HG03378 (cell line): ENCODE measurements around the gene SLC13A2.
"Not testable (repeated sequence)": the region's sequence is repeated elsewhere in the genome, so short reads cannot be mapped to it uniquely, and the experiment has no call there.

Experiments
- ATAC-seq: cut with Tn5 transposase; IDR thresholded peaks from one replicate; pipeline ENCODE4 v1.9.1; 2021; ENCODE audit warnings: mild to moderate bottlenecking, moderate library complexity; ENCODE audit not compliant: unreplicated experiment

The SLC13A2 gene

DNA sequence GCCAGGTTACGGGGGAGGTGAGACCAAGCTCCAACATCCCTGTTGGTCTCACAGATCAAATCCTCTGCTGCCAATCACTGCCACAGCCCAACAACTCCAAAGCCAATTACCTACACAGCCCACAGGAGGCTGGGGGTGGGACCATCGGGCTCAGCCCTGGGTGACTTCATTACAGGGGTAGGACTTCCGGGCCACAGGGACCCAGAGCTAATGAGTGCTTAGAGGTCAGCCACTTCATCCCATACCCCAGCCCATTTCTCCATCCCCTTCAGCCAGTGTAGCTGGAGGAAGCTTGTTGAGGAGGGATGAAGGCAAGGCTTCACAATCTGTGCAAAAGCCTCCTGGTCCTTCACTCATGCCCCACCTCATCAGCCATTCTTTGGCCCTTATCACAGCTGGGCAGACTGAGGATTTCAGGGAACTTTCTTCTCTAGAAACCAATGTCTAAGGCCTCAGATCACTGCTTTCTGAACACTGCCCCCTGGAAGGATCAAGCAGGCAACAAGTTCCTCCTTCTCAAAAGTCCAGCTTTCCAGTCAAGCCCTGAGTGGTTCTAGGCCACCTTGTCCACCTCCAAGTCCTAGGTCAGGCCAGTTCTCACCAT, 38.5 kb downstream of the SLC13A2 start:
- no peak for ATAC-seq

DNA sequence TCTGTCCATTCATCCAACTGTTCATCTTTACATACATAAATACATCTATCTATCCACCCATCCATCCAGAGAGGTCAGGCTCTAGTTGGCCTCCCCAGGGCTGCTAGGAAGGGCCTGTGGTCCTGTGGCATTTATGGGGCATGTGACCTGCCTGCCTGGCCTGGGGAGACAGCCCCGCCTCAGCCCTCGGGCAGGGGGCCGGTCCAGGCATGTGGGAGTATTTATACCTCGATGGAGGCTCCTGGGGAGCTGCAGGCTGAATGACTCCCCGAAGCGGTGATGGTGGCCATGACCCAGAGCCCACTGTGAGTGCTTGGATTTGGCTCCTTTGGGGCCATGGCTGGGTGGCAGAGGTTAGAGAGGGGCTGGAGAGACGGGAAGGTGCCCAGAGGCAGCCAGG, 40.0 kb downstream of the SLC13A2 start:
- no peak for ATAC-seq

DNA sequence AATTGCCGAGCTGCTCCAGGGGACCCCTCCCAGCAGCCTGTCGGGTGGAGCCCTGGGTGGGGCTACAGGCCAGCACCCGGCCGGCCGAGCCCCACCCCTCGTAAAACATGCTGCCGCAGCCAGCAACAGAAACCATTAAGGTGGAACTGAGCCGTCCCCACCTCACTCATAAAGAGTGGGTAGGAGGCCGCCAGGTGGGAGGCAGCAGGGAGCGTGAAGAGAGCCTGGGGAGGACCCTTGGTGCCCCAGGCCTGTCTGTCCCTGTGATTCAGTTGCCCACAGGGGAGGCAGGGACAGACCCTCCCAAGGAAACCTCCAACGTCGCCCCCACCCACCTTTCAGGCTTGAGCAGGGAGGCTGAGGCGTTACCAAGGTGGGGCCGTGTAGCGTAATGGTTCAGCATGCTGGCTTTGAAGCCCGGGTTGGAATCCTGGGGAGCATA, 41.1 kb downstream of the SLC13A2 start:
- ATAC-seq, result no peak

DNA sequence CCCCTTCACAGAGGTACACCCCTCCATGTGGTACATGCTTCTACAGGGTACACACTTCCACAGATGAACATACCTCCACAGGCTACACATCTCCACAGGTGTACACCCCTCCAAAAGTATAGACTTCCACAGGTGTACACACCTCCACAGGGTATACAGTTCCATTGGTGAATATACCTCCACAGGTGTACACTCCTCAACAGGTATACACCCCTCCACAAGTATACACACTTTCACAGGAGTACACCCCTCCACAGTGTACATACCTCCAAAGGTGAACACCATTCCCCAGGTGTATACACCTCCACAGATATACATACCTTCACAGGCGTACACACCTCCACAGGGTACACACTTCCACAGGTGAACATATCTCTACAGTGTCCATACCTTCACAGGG, 42.1 kb downstream of the SLC13A2 start:
- ATAC-seq, result no peak

DNA sequence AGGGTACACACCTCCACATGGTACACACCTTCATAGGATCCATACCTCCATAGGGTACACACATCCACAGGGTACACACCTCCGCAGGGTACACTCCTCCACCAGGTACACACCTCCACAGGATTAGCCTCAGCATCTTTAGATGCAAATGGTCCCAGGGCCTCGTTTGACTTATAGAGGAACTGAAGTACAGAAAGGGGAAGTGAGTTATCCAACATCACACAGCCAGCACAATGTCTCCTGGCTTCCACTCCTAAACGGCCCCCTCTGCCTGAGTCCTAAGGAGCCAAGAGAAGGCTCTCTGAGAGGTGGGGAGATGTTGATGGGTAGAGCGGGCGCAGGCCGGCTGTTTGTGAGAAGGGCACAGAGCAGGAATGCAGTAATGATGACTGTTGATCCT, 44.7 kb downstream of the SLC13A2 start:
- no peak for ATAC-seq

DNA sequence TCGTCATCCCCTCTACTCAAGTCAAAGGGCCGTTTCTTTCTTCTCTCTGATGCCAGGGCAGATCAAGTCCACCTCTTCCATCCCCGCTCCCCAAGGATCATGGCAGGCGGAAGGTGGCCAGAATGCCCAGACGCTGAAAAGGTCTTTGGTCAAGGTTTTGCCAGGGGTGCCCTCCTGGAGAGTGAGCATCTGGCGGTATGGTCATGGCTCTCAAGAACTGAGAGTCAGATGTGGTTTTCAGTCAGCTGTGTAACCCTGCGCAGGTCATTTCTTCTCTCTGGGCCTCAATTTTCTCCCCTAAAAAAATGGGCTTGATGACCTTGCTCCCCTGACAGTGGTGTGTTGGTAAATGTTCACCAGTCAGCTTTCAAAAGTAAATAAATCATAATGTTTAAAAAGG, 45.1 kb downstream of the SLC13A2 start:
- no peak for ATAC-seq

DNA sequence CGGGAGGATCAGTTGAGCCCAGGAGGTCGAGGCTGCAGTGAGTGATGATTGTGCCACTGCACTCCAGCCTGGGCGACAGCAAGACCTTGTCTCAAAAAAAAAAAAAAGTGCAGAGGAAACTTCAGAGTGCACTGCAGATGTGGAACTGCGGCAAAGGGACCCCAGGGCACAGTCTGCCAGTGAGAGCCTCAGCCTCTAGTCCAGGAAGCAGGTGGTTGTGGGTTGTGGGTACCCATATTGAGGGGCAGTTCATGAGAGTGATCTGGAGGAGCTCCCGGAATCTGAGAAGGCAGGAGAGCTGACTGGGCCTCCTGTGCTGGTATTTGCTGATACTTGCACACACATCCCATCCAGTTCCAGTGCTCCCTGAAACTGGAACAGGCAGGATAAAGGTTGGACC, 45.8 kb downstream of the SLC13A2 start:
- no peak for ATAC-seq

DNA sequence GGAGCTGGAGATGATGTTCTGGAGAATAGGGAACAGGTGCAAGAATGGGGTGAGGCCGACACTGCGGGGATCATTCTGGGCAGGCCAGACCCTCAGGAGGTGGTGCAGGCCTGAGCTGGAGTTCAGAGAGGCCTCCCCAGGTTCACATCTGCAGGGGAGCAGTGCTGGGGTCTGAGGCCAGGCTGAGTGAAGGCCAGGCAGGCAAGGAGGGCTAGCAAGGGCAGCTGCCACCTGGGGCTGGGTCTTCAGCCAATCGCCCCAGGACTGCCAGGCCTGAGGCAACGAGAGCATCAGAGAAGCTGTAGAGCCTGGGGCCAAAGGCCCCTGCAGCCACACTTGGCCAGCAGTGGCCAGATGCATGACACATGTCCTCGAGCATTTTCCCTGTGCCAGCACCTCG, 47.2 kb downstream of the SLC13A2 start:
- no peak for ATAC-seq

DNA sequence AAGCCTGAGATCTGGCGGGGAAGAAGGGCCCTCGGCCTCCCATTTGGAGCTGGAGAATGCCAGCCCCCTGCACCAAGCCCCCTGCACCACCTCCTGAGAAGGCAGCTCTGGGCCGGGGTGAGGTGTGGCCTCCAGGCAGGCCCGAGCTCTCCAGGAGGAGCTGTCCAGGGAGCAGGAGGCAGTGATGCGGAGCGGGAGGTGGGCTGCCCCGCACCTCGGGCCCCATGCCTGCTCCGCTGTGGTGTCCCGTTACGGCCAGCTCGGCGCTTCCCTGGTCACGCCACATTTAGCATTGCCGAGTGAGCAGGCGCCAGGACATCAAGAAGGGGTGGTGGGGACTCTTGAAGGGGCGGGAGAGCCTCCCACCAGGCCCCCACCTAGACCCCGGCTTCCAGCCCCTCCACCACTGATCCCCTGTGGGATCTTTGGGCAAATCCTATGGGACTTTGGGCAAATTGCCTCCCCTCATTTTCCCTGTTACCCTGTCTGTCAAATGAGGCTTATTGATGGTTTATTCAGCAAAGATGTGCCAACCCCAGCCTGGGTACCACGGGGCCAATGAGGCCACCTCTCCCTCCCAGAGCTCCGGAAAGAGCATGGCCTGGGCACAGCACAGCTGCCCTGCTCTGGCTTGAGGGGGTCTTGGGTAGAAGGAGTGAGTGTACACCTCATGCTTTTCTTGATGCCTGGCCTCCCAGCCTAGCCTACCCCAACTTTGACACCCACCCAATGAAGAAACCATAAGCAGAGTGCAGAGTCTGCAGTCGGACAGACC, 48.1 kb downstream of the SLC13A2 start:
- ATAC-seq, result no peak

DNA sequence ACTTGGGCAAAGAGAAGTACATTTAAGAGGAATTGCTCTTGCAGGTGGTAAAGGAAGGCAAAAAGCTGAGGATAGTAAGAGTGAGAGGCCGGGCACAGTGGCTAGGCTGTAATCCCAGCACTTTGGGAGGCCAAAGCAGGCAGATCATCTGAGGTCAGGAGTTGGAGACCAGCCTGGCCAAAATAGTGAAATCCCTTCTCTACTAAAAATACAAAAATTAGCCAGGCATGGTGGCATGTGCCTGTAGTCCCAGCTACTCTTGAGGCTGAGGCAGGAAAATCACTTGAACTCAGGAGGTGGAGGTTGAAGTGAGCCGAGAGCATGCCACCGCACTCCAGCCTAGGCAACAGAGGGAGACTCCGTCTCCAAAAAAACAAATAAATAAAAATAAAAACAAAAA, 48.8 kb downstream of the SLC13A2 start:
- ATAC-seq, result not testable (repeated sequence)

DNA sequence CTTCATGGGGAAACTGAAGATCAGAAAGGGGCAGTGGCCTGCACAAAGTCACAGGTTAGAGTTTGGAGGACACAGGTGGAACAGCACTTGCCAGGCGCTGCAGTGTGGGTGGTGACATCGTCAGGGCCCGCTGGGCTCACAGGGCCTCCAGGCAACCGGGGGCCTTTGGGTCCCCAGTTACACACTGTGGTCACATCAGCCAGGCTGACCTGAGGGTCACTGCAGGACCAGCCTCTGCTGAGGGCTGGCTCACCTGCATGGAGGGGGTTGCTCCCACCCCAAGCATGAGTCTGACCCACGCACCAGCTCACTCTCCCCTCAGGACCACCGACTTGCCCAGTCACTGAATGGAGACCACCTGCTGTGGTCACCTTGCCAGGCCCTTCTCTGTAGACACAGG, 49.7 kb downstream of the SLC13A2 start:
- ATAC-seq, result no peak

DNA sequence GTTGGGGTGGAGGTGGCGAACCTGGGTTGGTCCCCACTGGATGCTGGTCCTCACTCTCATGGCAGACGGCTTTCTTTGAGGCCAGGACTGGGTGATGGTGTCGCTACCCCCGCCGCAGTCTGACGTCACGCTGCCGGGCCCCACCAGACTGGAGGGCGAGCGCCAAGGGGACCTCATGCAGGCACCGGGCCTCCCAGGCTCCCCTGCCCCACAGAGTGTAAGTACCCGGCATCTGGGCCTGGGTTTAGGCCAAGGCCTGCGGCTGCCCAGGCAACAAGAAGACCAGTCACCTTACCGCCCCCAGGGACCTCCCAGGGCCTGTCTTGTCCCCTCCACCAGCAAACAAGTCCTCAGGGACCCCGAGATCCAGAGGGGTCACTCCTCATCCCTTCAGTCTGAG, 50.4 kb downstream of the SLC13A2 start:
- ATAC-seq, result no peak

DNA sequence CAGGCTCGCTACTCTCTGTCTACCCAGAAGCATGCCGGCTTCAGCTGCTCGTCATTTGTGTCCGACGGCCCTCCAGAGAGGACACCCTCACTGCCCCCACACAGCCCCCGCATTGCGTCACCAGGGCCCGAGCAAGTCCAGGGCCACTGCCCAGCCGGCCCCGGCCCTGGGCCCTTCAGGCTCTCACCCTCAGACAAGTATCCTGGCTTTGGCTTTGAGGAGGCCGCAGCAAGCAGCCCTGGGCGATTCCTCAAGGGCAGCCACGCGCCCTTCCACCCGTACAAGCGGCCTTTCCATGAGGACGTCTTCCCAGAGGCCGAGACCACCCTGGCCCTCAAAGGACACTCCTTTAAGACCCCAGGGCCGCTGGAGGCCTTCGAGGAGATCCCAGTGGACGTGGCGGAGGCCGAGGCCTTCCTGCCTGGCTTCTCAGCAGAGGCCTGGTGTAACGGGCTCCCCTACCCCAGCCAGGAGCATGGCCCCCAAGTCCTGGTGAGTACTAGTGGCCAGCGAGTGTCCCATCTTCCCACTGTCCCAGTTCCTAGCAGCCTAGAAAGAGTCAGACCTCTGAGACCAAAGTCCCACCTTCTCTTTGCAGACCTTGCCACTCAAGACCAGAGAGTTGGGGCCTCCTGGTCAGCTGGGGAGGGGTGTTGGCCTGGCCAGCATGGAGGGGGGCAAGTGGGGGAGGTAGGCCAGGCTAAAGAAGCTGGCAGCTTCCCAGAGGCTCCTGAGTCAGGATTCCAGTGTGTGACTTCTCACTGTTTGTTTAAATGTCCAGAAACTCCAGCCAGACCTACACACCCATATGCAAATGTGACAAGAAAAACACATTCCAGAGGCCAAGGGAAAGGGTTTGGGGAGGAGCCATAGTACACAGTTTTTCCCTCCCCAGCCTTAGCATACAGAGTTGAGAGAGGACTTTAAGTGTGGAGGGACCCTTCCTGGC, 51.3 kb downstream of the SLC13A2 start:
- ATAC-seq, result no peak

DNA sequence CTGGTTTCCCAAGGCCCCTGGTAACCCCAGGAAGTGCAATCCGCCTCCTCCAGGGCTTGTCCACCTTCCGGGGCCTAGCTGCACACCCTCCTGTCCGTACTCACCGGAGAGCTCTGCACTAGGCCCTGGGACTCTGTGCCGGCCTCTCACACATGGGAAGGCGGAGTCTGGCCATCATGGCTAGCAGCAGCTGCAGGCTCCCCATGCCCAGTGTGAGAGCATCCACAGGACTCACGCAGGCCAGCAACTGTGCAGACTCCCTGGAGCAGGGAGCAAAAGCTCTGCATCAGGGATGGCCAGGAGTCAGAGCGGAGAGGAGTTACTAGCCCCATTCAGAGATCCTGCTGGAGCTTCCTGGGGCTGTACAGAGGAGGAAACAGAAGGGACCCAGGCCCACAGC, 52.9 kb downstream of the SLC13A2 start:
- no peak for ATAC-seq

DNA sequence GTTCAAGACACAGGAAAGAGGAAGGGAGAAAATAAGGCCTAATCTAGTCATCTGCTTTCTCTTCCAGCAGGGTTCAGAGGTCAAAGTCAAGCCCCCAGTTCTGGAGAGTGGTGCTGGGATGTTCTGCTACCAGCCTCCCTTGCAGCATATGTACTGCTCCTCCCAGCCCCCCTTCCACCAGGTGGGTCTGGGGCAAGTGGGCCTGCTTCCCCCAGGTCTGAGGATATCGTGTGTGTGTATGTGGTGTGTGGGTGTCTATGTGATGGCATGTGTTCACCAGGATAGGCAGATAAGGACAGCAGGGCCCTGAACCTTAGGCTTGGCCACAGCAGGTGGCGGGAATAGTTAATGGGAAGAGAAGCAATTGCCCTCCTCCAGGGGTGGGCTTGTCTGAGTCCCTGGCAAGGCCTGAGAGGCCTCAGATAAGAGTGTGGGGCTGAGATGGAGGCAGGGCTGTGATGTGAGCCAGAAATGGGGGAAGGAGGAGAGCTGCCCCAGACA, 53.8 kb downstream of the SLC13A2 start:
- ATAC-seq, result no peak

DNA sequence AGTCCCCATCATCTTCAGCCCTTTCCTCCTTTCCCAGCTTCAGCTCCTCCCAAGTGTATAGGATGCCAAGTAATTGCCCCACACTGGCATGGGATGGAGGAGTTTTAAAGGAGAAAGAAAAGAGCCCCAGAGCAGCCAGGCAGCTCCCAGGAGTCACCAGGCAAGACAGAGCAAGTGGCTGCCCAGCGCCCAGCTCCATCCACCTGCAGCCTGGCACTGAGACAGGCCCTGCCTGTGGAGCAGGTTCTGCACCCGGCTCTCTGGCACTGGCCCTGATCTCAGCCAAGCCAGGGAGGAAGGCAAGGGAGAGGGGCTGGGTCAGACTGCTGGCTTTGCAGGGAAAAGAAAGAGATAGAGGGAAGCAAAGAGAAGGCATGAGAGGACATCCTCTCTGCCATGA, 54.4 kb downstream of the SLC13A2 start:
- no peak for ATAC-seq

DNA sequence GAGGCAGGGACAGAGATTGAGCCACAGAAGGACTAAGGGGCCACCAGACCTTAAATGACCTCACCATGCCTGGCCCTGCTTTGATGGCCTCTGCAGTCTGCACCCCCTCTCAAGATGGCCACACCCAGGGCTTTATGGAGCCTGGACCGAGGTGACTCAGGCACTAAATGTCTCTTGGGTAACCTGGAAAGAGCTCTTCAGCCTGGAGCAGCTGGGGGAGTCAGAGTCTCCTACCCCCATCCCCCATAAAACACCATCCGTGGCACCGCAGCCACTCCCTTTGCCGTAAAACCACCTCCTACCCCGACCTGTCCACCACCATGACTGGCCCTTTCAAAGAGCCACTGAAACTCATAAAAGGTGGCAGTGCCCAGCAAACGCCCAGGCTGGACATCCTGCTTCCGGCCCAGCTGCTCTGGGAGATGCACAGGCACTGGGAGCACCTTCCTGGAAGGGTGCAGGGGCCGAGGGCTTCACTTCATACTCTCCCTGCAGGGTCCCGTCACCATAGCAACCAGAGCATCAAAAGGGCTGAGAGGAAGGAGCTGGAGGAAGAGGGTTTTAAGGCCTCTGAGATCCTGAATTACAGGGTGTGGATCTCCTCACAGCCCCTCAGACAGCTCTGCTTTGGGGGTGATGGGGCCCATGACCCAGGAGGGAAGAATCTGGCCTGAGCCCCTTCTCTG, 55.0 kb downstream of the SLC13A2 start:
- no peak for ATAC-seq

DNA sequence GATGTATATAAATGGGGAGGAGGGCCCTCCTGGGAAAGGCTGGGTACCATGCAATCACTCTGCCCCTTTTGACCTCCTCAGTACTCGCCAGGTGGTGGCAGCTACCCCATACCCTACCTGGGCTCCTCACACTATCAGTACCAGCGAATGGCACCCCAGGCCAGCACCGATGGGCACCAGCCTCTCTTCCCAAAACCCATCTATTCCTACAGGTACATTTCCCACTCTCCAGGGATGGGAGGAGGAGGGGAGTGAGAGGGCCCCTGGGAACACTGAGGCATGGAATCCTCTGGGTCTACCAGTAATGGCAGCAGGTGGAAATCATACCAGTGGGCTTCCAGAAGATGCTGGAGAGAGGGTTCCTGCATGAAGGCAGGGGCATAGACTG, 55.6 kb downstream of the SLC13A2 start:
- ATAC-seq, result no peak

DNA sequence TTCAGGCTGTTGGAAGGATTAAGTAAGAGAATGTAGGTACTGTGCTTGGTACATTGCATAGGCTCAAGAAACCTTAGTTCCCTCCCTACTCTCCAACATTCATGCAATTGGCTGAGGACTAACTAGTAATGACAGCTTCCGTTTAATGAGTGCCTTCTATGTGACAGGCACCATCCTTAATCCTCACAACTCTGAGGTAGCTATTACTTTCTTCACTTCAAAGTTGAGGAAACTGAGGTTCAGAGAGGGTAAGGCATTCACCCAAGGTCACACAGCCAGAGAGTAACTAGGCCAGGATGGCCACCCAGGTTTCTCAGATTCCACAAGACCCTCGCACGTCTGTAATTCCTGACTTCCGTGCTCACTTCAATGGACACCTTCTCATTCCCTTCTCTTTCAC, 56.8 kb downstream of the SLC13A2 start:
- ATAC-seq, result no peak

DNA sequence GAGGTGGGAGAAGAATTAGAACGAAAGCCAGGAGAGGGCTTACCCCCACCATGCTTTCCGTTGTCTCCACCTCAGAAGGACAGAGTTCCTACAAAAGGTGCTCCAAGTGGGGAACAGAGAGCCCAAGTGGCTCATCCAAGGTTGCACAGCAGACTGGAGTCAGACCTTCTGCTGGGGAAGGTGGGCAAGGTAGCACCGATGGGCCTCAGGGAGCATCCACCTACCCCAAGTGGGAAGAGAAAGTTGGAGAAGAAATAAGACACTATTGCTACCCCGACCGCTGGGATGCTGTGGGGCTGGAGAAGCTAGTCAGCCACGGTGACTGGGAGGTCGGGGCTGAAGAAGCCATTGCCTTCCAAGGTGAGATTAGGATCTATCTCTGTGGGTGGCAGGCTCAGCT, 57.5 kb downstream of the SLC13A2 start:
- no peak for ATAC-seq
